AG04449 (cell line): ENCODE results near the gene SND1.
A peak's percentile ranks its signal among the peaks of the same experiment; 100 is the strongest.

Source experiments
- CTCF ChIA-PET: fragments of 350-600 bp; formaldehyde crosslinking; extraction: SDS; loops from one replicate; lab custom pipeline; 2021; ENCODE audit warnings: antibody characterized with exemption; lab: Yijun Ruan, JAX
- POLR2A ChIA-PET: fragments of 400-600, 350-600 bp; formaldehyde crosslinking; extraction: SDS; loops from one replicate; lab custom pipeline; 2020; ENCODE audit warnings: antibody characterized with exemption, inconsistent platforms; lab: Yijun Ruan, JAX
- DNase-seq: peaks from one replicate; pipeline ENCODE4 v3.0.0-alpha.2; 2010; ENCODE audit warnings: low read depth, low spot score
- H3K4me3 ChIP-seq: 2 replicates; pipeline ENCODE4 v1.5.1; 2011; ENCODE audit warnings: low read depth, mild to moderate bottlenecking, control low read depth, low read length
- CTCF ChIP-seq: IDR thresholded peaks from one replicate; pipeline ENCODE4 v1.5.1; 2011; ENCODE audit warnings: mild to moderate bottlenecking, moderate library complexity, low read length, control low read depth, inconsistent platforms; ENCODE audit not compliant: insufficient read depth; ENCODE audit errors: missing control alignments

Gene SND1

DNA sequence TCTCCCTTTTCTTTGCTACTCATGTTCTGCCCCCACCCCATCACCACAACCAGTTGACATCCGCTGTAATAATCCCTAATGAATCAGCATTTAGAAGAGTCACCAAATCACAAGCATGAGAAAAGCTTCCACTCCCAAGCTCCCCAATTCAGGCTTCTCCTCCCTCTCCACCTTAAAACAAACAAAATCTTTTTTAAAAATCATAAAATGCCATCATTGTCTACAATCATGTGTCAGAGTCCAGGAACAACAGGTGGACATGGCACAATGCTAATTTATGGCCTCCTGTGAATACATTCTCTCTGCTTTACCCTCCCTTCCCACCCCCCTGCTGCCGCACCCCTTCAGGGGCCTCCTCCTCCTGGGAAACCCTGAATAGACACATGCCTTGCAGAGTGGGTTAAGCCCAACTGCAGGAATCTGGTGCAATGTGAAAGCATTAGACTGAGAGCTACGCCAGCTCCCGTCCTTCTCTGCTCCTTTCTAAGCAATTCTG lies 375.5 kb downstream of the SND1 start:
- no peak for DNase-seq
- no peak overlapping the region for H3K4me3 ChIP-seq
- POLR2A ChIA-PET, result no interaction called here
- TF ChIP-seq CTCF, result no peak
- CTCF ChIA-PET, result interaction anchor here (1.3 to 4.1 kb wide), 4 partner anchors 8 to 319 kb away, joined by 3 to 22 read pairs (median 10); no protein-coding TSS in a partner anchor

- ChIA-PET POLR2A (interaction anchor here (0.9 kb wide), 1 partner anchor 180 kb away, joined by 3 read pairs; no protein-coding TSS in a partner anchor), CTCF (interaction anchor here (2.7 kb wide), 1 partner anchor 321 kb away, joined by 10 read pairs; no protein-coding TSS in a partner anchor)
- TF ChIP-seq CTCF, result no peak
- H3K4me3 ChIP-seq, result no peak overlapping the region
- DNase-seq, result no peak
Measured at GRCh38 chr7:128029405-128029995, 377.5 kb downstream of the SND1 start.

DNA sequence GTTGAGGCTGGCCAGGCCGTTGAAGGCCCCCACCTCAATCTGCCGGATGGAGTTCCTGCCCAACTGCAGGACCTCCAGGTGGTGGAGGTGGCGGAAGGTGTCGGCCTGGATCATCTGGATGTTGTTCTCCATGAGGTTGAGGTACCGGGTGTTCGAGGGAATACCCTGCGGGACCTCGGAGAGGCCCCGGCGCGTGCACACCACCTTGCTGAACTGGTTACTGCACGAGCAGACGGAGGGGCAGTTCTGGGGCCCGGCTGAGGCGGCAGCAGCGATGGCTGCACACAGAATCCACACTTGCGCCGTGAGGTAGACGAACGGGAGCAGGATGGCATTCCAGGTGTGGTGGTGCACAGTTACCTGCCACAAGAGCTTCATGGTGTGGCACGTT lies 378.3 kb downstream of the SND1 start:
- no peak overlapping the region for H3K4me3 ChIP-seq
- ChIA-PET CTCF (interaction anchor here (2.7 kb wide), 1 partner anchor 322 kb away, joined by 10 read pairs; no protein-coding TSS in a partner anchor), POLR2A (interaction anchor here (0.9 kb wide), 1 partner anchor 179 kb away, joined by 3 read pairs; no protein-coding TSS in a partner anchor)
- no peak for DNase-seq
- no peak for TF ChIP-seq CTCF

- no peak for DNase-seq
- ChIA-PET POLR2A (interaction anchor here (0.9 kb wide), 1 partner anchor 179 kb away, joined by 3 read pairs; no protein-coding TSS in a partner anchor), CTCF (interaction anchor here (2.7 kb wide), 1 partner anchor 322 kb away, joined by 10 read pairs; no protein-coding TSS in a partner anchor)
- peak; percentile 9 for TF ChIP-seq CTCF
- peak within 1 kb of the TSS; percentile 54 for H3K4me3 ChIP-seq
Measured at GRCh38 chr7:128030654-128031611, 378.9 kb downstream of the SND1 start, which contains the start of gene LRRC4. Gene LRRC4, minus strand, starts transcription at chr7:128031437. Its CDS starts 797 bp downstream, at chr7:128030640.

DNA sequence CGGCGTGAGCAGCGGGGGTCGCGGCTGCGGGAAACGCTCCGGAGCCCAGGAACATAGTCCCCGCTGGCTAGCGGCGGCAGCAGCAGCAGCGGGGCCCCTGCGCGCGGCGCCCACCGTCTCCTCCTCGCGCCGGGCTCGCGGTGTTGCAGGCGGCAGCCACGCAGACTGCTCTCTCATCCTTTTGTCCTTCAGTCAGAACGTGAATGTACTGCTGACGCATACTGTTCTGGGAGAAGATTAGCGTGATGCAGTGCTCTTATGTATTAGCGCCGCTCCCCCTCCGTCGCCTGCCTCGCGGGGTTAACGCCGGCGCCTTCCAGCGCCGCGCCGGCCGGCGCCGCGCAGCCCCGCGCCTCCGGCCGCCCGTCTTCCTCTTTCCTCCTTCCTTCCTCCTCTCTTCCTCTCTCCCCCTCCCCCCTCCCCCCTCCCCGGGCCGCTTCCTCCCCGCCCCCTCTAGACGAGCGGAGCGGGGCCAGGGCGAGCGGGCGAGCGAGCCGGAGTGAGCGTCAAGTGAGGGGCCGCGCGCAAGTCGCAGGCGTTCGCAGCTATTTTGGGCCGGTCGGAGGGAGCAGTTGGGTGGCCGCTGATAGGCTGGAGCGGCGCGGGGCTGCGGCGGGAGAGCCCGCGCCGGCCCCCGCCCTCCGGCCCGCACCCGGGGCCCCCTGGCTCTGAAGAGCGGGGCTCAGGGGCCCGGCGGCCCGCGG lies 380.1 kb downstream of the SND1 start:
- peak overlapping the region; percentile 53 for H3K4me3 ChIP-seq
- peak; percentile 65 for DNase-seq
- peak; percentile 43 for TF ChIP-seq CTCF
- ChIA-PET CTCF (interaction anchor here (1.0 to 2.7 kb wide), 6 partner anchors 8 to 324 kb away, joined by 3 to 10 read pairs (median 4); no protein-coding TSS in a partner anchor), POLR2A (no interaction called here)
